PC-3 (cell line): Measurements from ENCODE around the gene IGIP. TPM values are rescaled to one million over a fixed set of nuclear protein-coding genes. Genes with fewer than 3 reads are reported as not detected.

Experiments
- ATAC-seq: fragments of 200-7000 bp; cut with Tn5 transposase; 2 replicates; pipeline ENCODE4 v1.9.1; 2020; ENCODE audit warnings: mild to moderate bottlenecking, moderate library complexity
- BruUV-seq: library from RNA; stranded (reverse); fragments of 400-500 nt; replicated peaks from 2 replicates; lab custom pipeline; 2021; lab: Mats Ljungman, UMichigan
- CTCF ChIA-PET: fragments of 300-600 bp; sonication (Branson Sonifier 250); formaldehyde crosslinking; loops from one replicate; lab custom pipeline; 2022; ENCODE audit warnings: antibody characterized with exemption; lab: Charles Lee
- POLR2A ChIA-PET: fragments of 300-600 bp; sonication (Branson Sonifier 250); formaldehyde crosslinking; loops from one replicate; lab custom pipeline; 2022; ENCODE audit warnings: antibody characterized with exemption; ENCODE audit not compliant: unreplicated experiment; lab: Charles Lee
- DNase-seq: peaks from one replicate; pipeline ENCODE4 v3.0.0-alpha.2; 2015
- H2AFZ ChIP-seq: fragments of 300-600 bp; sonication (generic); 2 replicates; pipeline ENCODE4 v1.6.0; 2016; ENCODE audit warnings: antibody characterized with exemption, low read length
- H3F3A ChIP-seq: fragments of 300-600 bp; sonication (generic); one replicate; pipeline ENCODE4 v1.6.0; 2017; ENCODE audit warnings: antibody characterized with exemption, low read length, control low read depth, mild to moderate bottlenecking; ENCODE audit not compliant: unreplicated experiment
- H3K27ac ChIP-seq: fragments of 300-600 bp; sonication (generic); 2 replicates; pipeline ENCODE4 v1.5.1; 2016; ENCODE audit warnings: mild to moderate bottlenecking, low read length
- H3K27me3 ChIP-seq: fragments of 300-600 bp; sonication (generic); 2 replicates; pipeline ENCODE4 v1.6.1; 2016; ENCODE audit warnings: low read length, mixed read lengths
- H3K36me3 ChIP-seq: fragments of 300-600 bp; sonication (generic); 2 replicates; pipeline ENCODE4 v1.6.1; 2016; ENCODE audit warnings: low read depth, mixed run types, low read length, mixed read lengths
- H3K4me1 ChIP-seq: fragments of 300-600 bp; sonication (generic); 2 replicates; pipeline ENCODE4 v1.5.1; 2016; ENCODE audit warnings: low read length; ENCODE audit not compliant: insufficient read depth
- H3K4me2 ChIP-seq: fragments of 300-600 bp; sonication (generic); 2 replicates; pipeline ENCODE4 v1.6.0; 2016; ENCODE audit warnings: low read length
- H3K4me3 ChIP-seq: fragments of 300-600 bp; sonication (generic); 2 replicates; pipeline ENCODE4 v1.5.1; 2016; ENCODE audit warnings: mild to moderate bottlenecking, low read length, mixed read lengths
- H3K79me2 ChIP-seq: fragments of 300-600 bp; sonication (generic); 2 replicates; pipeline ENCODE4 v1.6.1; 2017; ENCODE audit warnings: low read length, mixed read lengths
- H3K9ac ChIP-seq: fragments of 300-600 bp; sonication (generic); 2 replicates; pipeline ENCODE4 v1.6.0; 2016; ENCODE audit warnings: mild to moderate bottlenecking, low read length
- H3K9me2 ChIP-seq: fragments of 300-600 bp; sonication (generic); replicated peaks from 2 replicates; pipeline ENCODE4 v1.6.1; 2016; ENCODE audit warnings: mixed run types, low read length, mixed read lengths
- H3K9me3 ChIP-seq: fragments of 300-600 bp; sonication (generic); 2 replicates; pipeline ENCODE4 v1.6.1; 2016; ENCODE audit warnings: low read length, mixed read lengths
- H4K20me1 ChIP-seq: fragments of 300-600 bp; sonication (generic); 2 replicates; pipeline ENCODE4 v1.6.1; 2016; ENCODE audit warnings: low read length, mixed read lengths
- EZH2 ChIP-seq: fragments of 300-600 bp; sonication (generic); IDR thresholded peaks from one replicate; pipeline ENCODE4 v1.6.1; 2017; ENCODE audit warnings: antibody characterized with exemption, mild to moderate bottlenecking, low read length; ENCODE audit not compliant: unreplicated experiment
- EZH2phosphoT487 ChIP-seq: fragments of 300-600 bp; sonication (generic); IDR thresholded peaks from 2 replicates; pipeline ENCODE4 v1.6.1; 2018; ENCODE audit warnings: mild to moderate bottlenecking, antibody characterized with exemption, low read length, borderline replicate concordance
- intact Hi-C: fragments of 100-400 bp; cut with micrococcal nuclease; formaldehyde crosslinking; loops from 2 replicates; pipeline ENCODE4 v1.9.0; 2023
- total RNA-seq: library from RNA; depleted of rRNA; stranded (reverse); fragments of >200 nt; gene quantifications from 2 replicates; pipeline ENCODE4 v1.2.3, GENCODE V29; 2014
- TF ChIP-seq, protein P1 (sequence below): fragments of 300-600 bp; sonication (generic); conservative IDR thresholded peaks from 2 replicates; pipeline ENCODE4 v1.5.1; 2017; ENCODE audit warnings: antibody characterized with exemption, low read depth, mild to moderate bottlenecking, low read length

IGIP gene
- total RNA-seq, 1 experiment from 2014 or later, result 1.3 TPM

DNA sequence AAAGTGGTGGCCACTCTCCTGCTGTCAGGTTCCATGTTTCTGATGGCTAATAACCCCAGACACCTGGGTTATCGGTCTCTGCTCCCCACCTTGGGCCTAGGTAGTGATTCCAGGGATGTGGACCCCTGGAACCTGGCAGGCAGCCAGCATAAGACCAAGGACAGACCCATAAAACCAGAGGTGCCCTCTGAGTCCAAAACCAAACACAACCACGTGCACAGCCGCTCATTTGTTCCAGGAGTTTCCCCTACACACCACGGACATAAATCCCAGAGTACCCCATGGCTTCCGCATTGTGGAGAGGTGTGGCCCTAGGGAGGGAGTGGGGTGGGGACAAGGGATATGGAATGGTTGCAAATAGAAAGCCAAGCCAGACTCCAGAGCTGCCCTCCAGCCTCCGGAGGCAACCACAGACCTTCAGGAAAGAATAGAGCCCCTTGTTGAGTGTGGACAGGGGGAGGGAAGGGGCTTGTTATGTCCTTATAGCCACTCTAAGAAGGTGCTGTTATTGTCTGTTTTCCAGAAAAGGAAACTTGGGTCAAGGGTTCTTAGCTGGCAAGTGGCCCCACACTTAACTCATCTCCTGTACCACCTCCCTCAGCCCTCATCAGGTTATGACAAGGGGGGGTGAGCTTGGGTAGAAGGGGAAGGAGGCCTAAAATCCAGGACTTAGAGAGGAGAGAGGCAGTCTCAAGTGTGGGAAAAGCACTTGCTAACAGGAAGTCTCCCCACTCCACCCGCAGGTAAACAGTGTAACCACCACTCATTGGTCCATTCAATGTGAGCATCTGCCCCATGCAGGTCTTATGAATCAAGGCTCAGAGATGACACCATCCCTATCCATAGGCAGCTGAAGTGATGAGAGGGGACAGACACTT is 25.6 kb downstream of the IGIP start:
- H3F3A ChIP-seq, result no peaks in the 10 kb centered on the region
- ChIA-PET CTCF (no interaction called here), POLR2A (no interaction called here)
- H2AFZ ChIP-seq, result no peak overlapping the region
- H3K9ac ChIP-seq, result no peak overlapping the region
- no peak overlapping the region for H3K27ac ChIP-seq
- DNase-seq (no peak), ATAC-seq (no peak)
- H3K4me2 ChIP-seq, result no peak overlapping the region
- no peaks in the 10 kb centered on the region for H4K20me1 ChIP-seq
- intact Hi-C loops, result no loop called here
- BruUV-seq, result no TSS peak
- no peaks in the 10 kb centered on the region for H3K9me2 ChIP-seq
- no peak overlapping the region for H3K4me3 ChIP-seq
- no peaks in the 10 kb centered on the region for H3K9me3 ChIP-seq
- no peaks in the 10 kb centered on the region for H3K4me1 ChIP-seq
- TF ChIP-seq EZH2phosphoT487, result no peak
- TF ChIP-seq, protein P1, sequence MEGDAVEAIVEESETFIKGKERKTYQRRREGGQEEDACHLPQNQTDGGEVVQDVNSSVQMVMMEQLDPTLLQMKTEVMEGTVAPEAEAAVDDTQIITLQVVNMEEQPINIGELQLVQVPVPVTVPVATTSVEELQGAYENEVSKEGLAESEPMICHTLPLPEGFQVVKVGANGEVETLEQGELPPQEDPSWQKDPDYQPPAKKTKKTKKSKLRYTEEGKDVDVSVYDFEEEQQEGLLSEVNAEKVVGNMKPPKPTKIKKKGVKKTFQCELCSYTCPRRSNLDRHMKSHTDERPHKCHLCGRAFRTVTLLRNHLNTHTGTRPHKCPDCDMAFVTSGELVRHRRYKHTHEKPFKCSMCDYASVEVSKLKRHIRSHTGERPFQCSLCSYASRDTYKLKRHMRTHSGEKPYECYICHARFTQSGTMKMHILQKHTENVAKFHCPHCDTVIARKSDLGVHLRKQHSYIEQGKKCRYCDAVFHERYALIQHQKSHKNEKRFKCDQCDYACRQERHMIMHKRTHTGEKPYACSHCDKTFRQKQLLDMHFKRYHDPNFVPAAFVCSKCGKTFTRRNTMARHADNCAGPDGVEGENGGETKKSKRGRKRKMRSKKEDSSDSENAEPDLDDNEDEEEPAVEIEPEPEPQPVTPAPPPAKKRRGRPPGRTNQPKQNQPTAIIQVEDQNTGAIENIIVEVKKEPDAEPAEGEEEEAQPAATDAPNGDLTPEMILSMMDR, result no peak
- no peak for TF ChIP-seq EZH2
- no peaks in the 10 kb centered on the region for H3K79me2 ChIP-seq
- H3K36me3 ChIP-seq, result no peaks in the 10 kb centered on the region
- H3K27me3 ChIP-seq, result no peaks in the 10 kb centered on the region

DNA sequence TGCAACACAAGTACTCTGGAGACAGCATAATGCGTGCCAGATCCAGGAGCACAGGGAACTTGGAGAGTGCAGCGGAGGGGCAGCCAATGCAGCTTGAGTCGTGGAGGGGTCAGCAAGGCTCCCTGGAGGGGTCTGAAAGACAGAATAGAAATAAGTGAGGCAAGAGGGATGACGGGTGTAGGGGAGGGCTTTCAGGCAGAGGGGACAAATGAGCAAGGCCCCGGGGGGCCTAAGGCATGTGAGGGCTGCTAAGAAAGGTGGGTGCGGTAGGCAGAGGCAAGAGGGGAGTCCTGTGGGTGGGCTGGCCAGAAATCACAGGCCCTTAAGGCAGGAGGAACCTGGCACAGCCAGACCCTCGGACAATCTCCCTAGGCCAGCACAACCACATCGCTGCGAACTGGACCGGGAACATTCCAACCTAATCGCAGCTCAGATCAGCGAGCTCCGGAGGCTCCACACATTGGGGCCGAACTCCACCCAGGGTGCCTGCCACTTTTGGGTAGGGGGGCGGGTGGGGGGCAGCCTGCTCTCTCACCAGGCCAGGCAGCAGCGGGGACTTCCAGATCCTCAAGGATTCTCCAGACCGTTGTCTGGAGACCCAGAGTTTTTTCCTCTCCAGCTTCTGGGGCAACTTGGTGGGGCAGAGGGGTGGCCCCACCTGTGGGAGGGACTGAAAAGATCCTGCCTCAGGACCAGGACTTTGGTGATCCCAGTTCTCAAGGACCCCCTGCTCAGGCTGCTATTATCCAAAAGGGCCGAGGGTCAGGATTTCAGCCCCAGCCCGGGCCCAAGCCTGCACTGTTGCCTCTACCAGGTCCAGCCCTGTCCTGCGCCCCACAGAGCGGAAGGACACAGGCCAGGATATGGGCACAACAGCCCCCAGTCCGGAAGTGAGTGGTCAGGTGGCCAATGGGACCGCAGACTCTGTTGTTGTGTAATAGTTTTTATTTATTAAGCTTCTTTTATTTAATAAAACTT is 26.6 kb downstream of the IGIP start:
- H3K4me1 ChIP-seq, result peaks cover 5% of the 10 kb centered on the region
- no peaks in the 10 kb centered on the region for H3K36me3 ChIP-seq
- H3K9me3 ChIP-seq, result no peaks in the 10 kb centered on the region
- ChIA-PET POLR2A (no interaction called here), CTCF (interaction anchor here (0.6 kb wide), 1 partner anchor 363 kb away, joined by 4 read pairs; no protein-coding TSS in a partner anchor)
- H2AFZ ChIP-seq, result no peak overlapping the region
- BruUV-seq, result no TSS peak
- no peaks in the 10 kb centered on the region for H3K79me2 ChIP-seq
- H3K27ac ChIP-seq, result no peak overlapping the region
- no peak overlapping the region for H3K4me2 ChIP-seq
- DNase-seq (no peak), ATAC-seq (no peak)
- H3K9me2 ChIP-seq, result no peaks in the 10 kb centered on the region
- no peaks in the 10 kb centered on the region for H3K27me3 ChIP-seq
- no peak overlapping the region for H3K4me3 ChIP-seq
- intact Hi-C loops, result no loop called here
- no peak for TF ChIP-seq EZH2
- TF ChIP-seq, protein P1, result no peak
- no peak for TF ChIP-seq EZH2phosphoT487
- no peaks in the 10 kb centered on the region for H3F3A ChIP-seq
- no peak overlapping the region for H3K9ac ChIP-seq
- no peaks in the 10 kb centered on the region for H4K20me1 ChIP-seq
